ENCODE data around the gene IPP.
"Not testable (repeated sequence)": the region's sequence is repeated elsewhere in the genome, so short reads cannot be mapped to it uniquely, and the experiment has no call there.

IPP gene

DNA sequence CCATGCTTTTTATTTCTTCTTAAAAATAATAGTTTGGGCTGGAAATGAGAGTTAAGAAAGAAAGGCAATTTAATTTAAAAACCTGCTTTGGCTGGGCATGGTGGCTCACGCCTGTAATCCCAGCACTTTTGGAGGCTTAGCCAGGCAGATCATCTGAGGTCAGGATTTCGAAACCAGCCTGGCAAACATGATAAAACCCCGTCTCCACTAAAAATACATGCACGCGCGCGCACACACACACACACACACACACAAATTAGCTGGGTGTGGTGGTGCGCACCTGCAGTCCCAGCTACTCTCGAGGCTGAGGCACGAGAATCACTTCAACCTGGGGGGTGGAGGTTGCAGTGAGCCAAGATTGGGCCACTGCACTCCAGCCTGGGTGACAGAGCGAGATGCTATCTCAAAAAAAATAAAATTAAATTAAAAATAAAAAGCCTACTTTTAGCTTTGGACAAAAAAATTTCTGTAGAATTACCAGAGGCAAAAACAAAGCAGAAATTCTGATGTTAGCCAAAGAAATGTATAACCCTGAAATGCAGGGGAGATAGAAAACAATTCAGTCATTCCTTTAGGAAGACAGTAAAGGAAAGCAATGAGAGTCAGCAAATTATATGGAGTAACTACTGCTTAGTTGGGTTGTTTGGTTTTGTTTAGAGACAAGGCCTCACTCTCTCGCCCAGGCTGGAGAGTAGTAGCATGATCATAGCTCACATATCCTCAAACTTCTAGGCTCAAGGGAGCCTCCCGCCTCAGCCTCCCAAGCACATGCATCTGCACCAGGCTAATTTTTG lies 15.7 kb upstream of the IPP start:
- H3K4me3 ChIP-seq (ENCODE audit: low read length): no peak overlapping the region
- DNase-seq (ENCODE audit: low read depth): no peak
- TF ChIP-seq, protein P1, sequence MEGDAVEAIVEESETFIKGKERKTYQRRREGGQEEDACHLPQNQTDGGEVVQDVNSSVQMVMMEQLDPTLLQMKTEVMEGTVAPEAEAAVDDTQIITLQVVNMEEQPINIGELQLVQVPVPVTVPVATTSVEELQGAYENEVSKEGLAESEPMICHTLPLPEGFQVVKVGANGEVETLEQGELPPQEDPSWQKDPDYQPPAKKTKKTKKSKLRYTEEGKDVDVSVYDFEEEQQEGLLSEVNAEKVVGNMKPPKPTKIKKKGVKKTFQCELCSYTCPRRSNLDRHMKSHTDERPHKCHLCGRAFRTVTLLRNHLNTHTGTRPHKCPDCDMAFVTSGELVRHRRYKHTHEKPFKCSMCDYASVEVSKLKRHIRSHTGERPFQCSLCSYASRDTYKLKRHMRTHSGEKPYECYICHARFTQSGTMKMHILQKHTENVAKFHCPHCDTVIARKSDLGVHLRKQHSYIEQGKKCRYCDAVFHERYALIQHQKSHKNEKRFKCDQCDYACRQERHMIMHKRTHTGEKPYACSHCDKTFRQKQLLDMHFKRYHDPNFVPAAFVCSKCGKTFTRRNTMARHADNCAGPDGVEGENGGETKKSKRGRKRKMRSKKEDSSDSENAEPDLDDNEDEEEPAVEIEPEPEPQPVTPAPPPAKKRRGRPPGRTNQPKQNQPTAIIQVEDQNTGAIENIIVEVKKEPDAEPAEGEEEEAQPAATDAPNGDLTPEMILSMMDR (IDR thresholded peaks at IDR 0.05; ENCODE audit: insufficient read depth, low read depth, low read length, missing control alignments): no peak

- H3K4me3 ChIP-seq (ENCODE audit: low read length): no peak overlapping the region
- TF ChIP-seq, protein P1 (IDR thresholded peaks at IDR 0.05; ENCODE audit: insufficient read depth, low read depth, low read length, missing control alignments): no peak
- no peak for DNase-seq (ENCODE audit: low read depth)
Observed at GRCh38 chr1:45762291-45762690, 11.8 kb upstream of the IPP start.

GRCh38 chr1:45755697-45756096 lies 5.2 kb upstream of the IPP start:
- no peak overlapping the region for H3K4me3 ChIP-seq (ENCODE audit: low read length)
- no peak for DNase-seq (ENCODE audit: low read depth)
- TF ChIP-seq, protein P1 (IDR thresholded peaks at IDR 0.05; ENCODE audit: insufficient read depth, low read depth, low read length, missing control alignments): no peak

- DNase-seq (ENCODE audit: low read depth): no peak
- TF ChIP-seq, protein P1 (IDR thresholded peaks at IDR 0.05; ENCODE audit: insufficient read depth, low read depth, low read length, missing control alignments): no peak
- H3K4me3 ChIP-seq (ENCODE audit: low read length): no peak overlapping the region
Observed at GRCh38 chr1:45753248-45754037, 3.0 kb upstream of the IPP start.

DNA sequence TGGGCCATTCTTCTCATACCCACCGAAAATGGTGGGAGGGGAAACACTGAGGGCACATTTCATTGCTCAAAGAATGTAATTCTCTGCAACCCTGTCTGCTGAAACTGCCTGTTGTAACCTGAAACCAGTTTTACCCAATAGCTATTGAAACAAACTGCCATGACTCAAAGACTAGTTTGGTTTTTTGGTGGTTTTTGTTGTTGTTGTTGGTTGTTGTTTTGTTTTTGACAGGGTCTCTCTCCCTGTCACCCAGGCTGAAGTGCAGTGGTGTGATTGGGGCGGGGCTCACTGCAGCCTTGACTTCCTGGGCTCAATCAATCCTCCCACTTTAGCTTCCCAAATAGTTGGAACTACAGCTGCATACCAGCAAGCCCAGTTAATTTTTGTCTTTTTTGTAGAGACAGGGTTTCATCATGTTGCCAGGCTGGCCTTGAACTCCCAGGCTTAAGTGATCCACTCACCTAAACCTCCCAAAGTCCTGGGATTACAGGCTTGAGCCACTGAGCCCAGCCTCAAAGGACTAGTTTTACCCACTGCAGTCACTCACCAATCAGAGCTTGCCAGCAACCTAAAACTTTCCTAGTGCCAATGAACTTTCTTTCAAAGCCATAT lies 2.1 kb upstream of the IPP start:
- TF ChIP-seq, protein P1 (IDR thresholded peaks at IDR 0.05; ENCODE audit: insufficient read depth, low read depth, low read length, missing control alignments): no peak
- H3K4me3 ChIP-seq (ENCODE audit: low read length): no peak overlapping the region
- peak; percentile 59 for DNase-seq (ENCODE audit: low read depth)

DNA sequence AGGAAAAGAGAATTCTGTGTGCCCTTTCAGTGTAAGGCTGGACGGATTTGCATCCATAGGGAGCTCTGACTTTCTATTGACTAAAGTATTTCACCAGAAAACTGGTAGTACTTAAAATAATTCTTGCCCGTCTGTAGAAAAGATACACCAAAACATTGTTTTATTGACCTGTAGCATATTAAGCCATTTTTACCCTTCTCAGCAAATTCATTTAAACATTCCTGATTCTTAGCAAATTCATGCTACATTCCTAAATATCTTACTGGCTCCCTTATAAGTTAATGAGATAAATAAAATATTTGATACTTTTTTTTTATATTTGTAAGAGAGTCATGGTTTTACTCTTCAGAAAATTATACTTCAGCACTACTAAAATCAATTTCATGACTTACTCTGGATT lies 1.6 kb upstream of the IPP start:
- no peak for DNase-seq (ENCODE audit: low read depth)
- H3K4me3 ChIP-seq (ENCODE audit: low read length): no peak overlapping the region
- TF ChIP-seq, protein P1 (IDR thresholded peaks at IDR 0.05; ENCODE audit: insufficient read depth, low read depth, low read length, missing control alignments): no peak

- DNase-seq (ENCODE audit: low read depth): not testable (repeated sequence)
- peak overlapping the region; percentile 87 for H3K4me3 ChIP-seq (ENCODE audit: low read length)
Observed at GRCh38 chr1:45751039-45751838, 786 bp upstream of the IPP start.
